GM18951 (cell line): ENCODE data around the gene UFD1.

ENCODE experiments used
- POLR2A ChIP-seq: IDR thresholded peaks from 4 replicates; pipeline ENCODE4 v1.6.1; 2011; ENCODE audit warnings: mild to moderate bottlenecking; ENCODE audit not compliant: insufficient read length, insufficient read depth; ENCODE audit errors: extremely low read depth
- in situ Hi-C: fragments of 300-500 bp; cut with MboI; formaldehyde crosslinking; loops from one replicate; pipeline ENCODE4 v1.12.0; 2022; ENCODE audit warnings: low sequenced_read_pairs, mixed read lengths, inconsistent platforms; ENCODE audit not compliant: unreplicated experiment

The UFD1 gene

GRCh38 chr22:19520566-19521305 lies 41.7 kb upstream of the UFD1 start:
- in situ Hi-C loops = no loop called here
- TF ChIP-seq POLR2A = no peak

- in situ Hi-C loops = no loop called here
- no peak for TF ChIP-seq POLR2A
These were observed 41.0 kb upstream of the UFD1 start for GRCh38 chr22:19520007-19520406.

GRCh38 chr22:19519041-19519926 lies 40.3 kb upstream of the UFD1 start:
- TF ChIP-seq POLR2A = no peak
- in situ Hi-C loops = no loop called here

- no peak for TF ChIP-seq POLR2A
- in situ Hi-C loops = no loop called here
These were observed 39.6 kb upstream of the UFD1 start for GRCh38 chr22:19518635-19519034.

GRCh38 chr22:19517919-19518611 lies 39.1 kb upstream of the UFD1 start:
- in situ Hi-C loops = no loop called here
- no peak for TF ChIP-seq POLR2A

- no peak for TF ChIP-seq POLR2A
- in situ Hi-C loops = no loop called here
These were observed 38.1 kb upstream of the UFD1 start for GRCh38 chr22:19517171-19517500.

GRCh38 chr22:19516378-19517170 lies 37.6 kb upstream of the UFD1 start:
- in situ Hi-C loops = no loop called here
- no peak for TF ChIP-seq POLR2A

GRCh38 chr22:19515654-19516377 lies 36.8 kb upstream of the UFD1 start:
- no peak for TF ChIP-seq POLR2A
- in situ Hi-C loops = no loop called here

GRCh38 chr22:19514831-19515565 lies 36.0 kb upstream of the UFD1 start:
- TF ChIP-seq POLR2A = no peak
- in situ Hi-C loops = no loop called here

- in situ Hi-C loops = no loop called here
- TF ChIP-seq POLR2A = no peak
These were observed 34.8 kb upstream of the UFD1 start for GRCh38 chr22:19513823-19514222.

GRCh38 chr22:19510919-19511341 lies 31.9 kb upstream of the UFD1 start:
- TF ChIP-seq POLR2A = no peak
- in situ Hi-C loops = no loop called here
